ENCODE results near the gene ZNF98. TPM values are rescaled to one million over a fixed set of nuclear protein-coding genes. Genes with fewer than 3 reads are reported as not detected.

Gene ZNF98
- total RNA-seq = under 1 TPM in 1 of 2 experiments, not detected in 1; 0.10 TPM

GRCh38 chr19:22422211-22422610 lies at the start of gene ZNF98:
Gene ZNF98 (minus strand): TSS chr19:22422346. CDS start chr19:22422224, 122 bp downstream.
- Mint-ChIP-seq H3K36me3 (ENCODE audit: low read depth) (no peaks in the 10 kb centered on the region), H3K27me3 (no peaks in the 10 kb centered on the region), H3K4me3 (no peak within 1 kb of the TSS), H3K9me3 (peaks cover 29% of the 10 kb centered on the region), H3K27ac (no peak within 1 kb of the TSS), H3K4me1 (no peaks in the 10 kb centered on the region)
- DNase-seq = no peak
- ChIA-PET CTCF (no interaction called here), POLR2A (interaction anchor here (0.6 kb wide), 1 partner anchor 686 kb away, joined by 4 read pairs; no protein-coding TSS in a partner anchor)

GRCh38 chr19:22446605-22447004 lies 24.5 kb upstream of the ZNF98 start:
- Mint-ChIP-seq H3K9me3 (peaks cover 41% of the 10 kb centered on the region), H3K4me3 (no peak overlapping the region)
- CTCF ChIA-PET = no interaction called here

GRCh38 chr19:22438011-22438410 lies 15.9 kb upstream of the ZNF98 start:
- POLR2A ChIA-PET = no interaction called here
- H3K4me1 Mint-ChIP-seq = no peaks in the 10 kb centered on the region

More at GRCh38 chr19:22446605-22447004, 24.5 kb upstream of the ZNF98 start:
- DNase-seq = no peak
- Mint-ChIP-seq H3K27me3 (no peaks in the 10 kb centered on the region), H3K27ac (no peak overlapping the region), H3K36me3 (ENCODE audit: low read depth) (peaks cover 2% of the 10 kb centered on the region), H3K4me1 (no peaks in the 10 kb centered on the region)
- POLR2A ChIA-PET = interaction anchor here (0.7 kb wide), 1 partner anchor 37 kb away, joined by 3 read pairs; no protein-coding TSS in a partner anchor

GRCh38 chr19:22427960-22428913 lies 6.1 kb upstream of the ZNF98 start:
- POLR2A ChIA-PET = no interaction called here
- Mint-ChIP-seq H3K4me1 (no peaks in the 10 kb centered on the region), H3K4me3 (no peak overlapping the region), H3K9me3 (peaks cover 19% of the 10 kb centered on the region), H3K27ac (no peak overlapping the region), H3K27me3 (no peaks in the 10 kb centered on the region), H3K36me3 (ENCODE audit: low read depth) (no peaks in the 10 kb centered on the region)
- CTCF ChIA-PET = no interaction called here
- no peak for DNase-seq

More at GRCh38 chr19:22438011-22438410, 15.9 kb upstream of the ZNF98 start:
- peaks cover 18% of the 10 kb centered on the region for H3K9me3 Mint-ChIP-seq
- no peaks in the 10 kb centered on the region for H3K36me3 Mint-ChIP-seq (ENCODE audit: low read depth)
- DNase-seq = no peak
- no peak overlapping the region for H3K4me3 Mint-ChIP-seq
- no peaks in the 10 kb centered on the region for H3K27me3 Mint-ChIP-seq
- CTCF ChIA-PET = no interaction called here
- H3K27ac Mint-ChIP-seq = no peak overlapping the region

GRCh38 chr19:22427547-22427946 lies 5.4 kb upstream of the ZNF98 start:
- ChIA-PET POLR2A (no interaction called here), CTCF (no interaction called here)
- no peaks in the 10 kb centered on the region for H3K27me3 Mint-ChIP-seq

GRCh38 chr19:22426901-22427300 lies 4.8 kb upstream of the ZNF98 start:
- no peak for DNase-seq
- H3K9me3 Mint-ChIP-seq = peaks cover 23% of the 10 kb centered on the region
- no peaks in the 10 kb centered on the region for H3K4me1 Mint-ChIP-seq
- no peak overlapping the region for H3K27ac Mint-ChIP-seq
- H3K27me3 Mint-ChIP-seq = no peaks in the 10 kb centered on the region
- no peak overlapping the region for H3K4me3 Mint-ChIP-seq
- no peaks in the 10 kb centered on the region for H3K36me3 Mint-ChIP-seq (ENCODE audit: low read depth)
- ChIA-PET CTCF (interaction anchor here (0.6 kb wide), 1 partner anchor 9 kb away, joined by 3 read pairs; no protein-coding TSS in a partner anchor), POLR2A (no interaction called here)

More at GRCh38 chr19:22427547-22427946, 5.4 kb upstream of the ZNF98 start:
- Mint-ChIP-seq H3K27ac (no peak overlapping the region), H3K4me1 (no peaks in the 10 kb centered on the region), H3K9me3 (peaks cover 19% of the 10 kb centered on the region), H3K4me3 (no peak overlapping the region), H3K36me3 (ENCODE audit: low read depth) (no peaks in the 10 kb centered on the region)
- DNase-seq = no peak

- Mint-ChIP-seq H3K27me3 (no peaks in the 10 kb centered on the region), H3K4me1 (no peaks in the 10 kb centered on the region), H3K4me3 (no peak overlapping the region), H3K9me3 (peaks cover 29% of the 10 kb centered on the region), H3K27ac (no peak overlapping the region), H3K36me3 (ENCODE audit: low read depth) (no peaks in the 10 kb centered on the region)
- DNase-seq = no peak
- CTCF ChIA-PET = no interaction called here
- POLR2A ChIA-PET = interaction anchor here (0.6 kb wide), 1 partner anchor 686 kb away, joined by 4 read pairs; no protein-coding TSS in a partner anchor
Observed at GRCh38 chr19:22421797-22422196, 349 bp downstream of the ZNF98 start.

- H3K27ac Mint-ChIP-seq = no peak overlapping the region
- H3K9me3 Mint-ChIP-seq = peaks cover 38% of the 10 kb centered on the region
- no peaks in the 10 kb centered on the region for H3K4me1 Mint-ChIP-seq
- no peaks in the 10 kb centered on the region for H3K36me3 Mint-ChIP-seq (ENCODE audit: low read depth)
- no peak overlapping the region for H3K4me3 Mint-ChIP-seq
- POLR2A ChIA-PET = no interaction called here
- DNase-seq = no peak
- CTCF ChIA-PET = no interaction called here
- no peaks in the 10 kb centered on the region for H3K27me3 Mint-ChIP-seq
Observed at GRCh38 chr19:22354665-22355064, 67.5 kb downstream of the ZNF98 start.

Other genes with a start within 250 kb of the ZNF98 start
- not detected for gene ZNF676, start 225.4 kb downstream of the ZNF98 start, total RNA-seq
- not detected for gene ZNF729, start 135.9 kb downstream of the ZNF98 start, total RNA-seq
- 1 to 10 TPM; 2.7 TPM for gene ZNF492, start 212.0 kb upstream of the ZNF98 start, total RNA-seq

All from activated CD4-positive, alpha-beta T cell treated with anti-CD3 and anti-CD28 coated beads, Interleukin-2, amount 10 ng/mL, durations not matched to agents 7 days and 5 days (primary cell).